NCI-H524 treated with DMSO at 0.1 percent for 48 hours (cell line): Measurements from ENCODE around the gene ZNF14.
"Not testable (repeated sequence)": the region's sequence is repeated elsewhere in the genome, so short reads cannot be mapped to it uniquely, and the experiment has no call there.

Experiments
- DNase-seq: peaks from one replicate; lab custom pipeline; 2025; lab: John Stamatoyannopoulos, UW

The ZNF14 gene

DNA sequence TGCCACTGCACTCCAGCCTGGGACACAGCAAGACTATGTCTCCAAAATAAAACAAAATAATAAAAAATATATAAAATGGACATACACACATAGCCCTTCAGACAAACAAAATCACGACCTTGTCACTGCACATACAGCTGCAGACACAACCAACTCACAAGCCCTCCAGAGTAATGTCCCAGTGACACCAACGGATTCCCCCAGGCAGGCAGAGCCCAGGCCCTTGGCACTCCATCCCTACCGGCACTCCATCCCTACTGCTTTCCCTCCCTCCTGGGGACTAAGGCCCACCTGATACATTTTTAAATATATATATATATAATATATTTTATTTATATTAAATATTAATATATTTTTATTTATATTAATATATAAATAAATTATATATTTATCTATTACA is 45.8 kb downstream of the ZNF14 start:
- DNase-seq = no peak

DNA sequence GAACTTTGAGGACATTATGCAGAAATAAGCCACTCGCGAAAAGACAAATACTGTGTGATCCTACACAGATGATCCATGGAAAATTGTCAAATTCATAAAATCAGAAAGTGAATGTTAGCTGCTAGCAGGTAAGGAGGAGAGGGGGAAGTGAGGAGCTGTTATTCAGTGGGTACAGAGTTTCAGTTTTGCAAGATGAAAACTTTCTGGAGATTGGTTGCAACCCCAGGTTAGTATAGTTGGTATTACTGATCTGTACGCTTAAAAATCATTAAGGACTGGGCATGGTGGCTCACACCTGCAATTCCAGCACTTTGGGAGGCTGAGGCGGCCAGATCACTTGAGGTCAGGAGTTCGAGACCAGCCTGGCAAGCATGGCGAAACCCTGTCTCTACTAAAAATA is 46.3 kb downstream of the ZNF14 start:
- DNase-seq = no peak

DNA sequence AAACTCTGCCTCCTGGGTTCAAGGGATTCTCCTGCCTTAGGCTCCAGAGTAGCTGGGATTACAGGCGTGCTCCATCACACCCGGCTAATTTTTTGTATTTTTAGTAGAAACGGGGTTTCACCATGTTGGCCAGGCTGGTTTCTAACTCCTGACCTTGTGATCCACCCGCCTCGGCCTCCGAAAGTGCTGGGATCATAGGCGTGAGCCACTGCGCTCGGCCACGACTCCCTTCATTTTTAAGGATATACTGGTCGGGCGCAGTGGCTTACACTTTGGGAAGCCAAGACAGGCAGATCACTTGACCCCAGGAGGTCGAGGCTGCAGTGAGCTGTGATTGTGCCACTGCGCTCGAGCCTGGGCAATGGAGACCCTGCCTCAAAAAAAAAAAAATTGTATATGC is 46.8 kb downstream of the ZNF14 start:
- not testable (repeated sequence) for DNase-seq

DNA sequence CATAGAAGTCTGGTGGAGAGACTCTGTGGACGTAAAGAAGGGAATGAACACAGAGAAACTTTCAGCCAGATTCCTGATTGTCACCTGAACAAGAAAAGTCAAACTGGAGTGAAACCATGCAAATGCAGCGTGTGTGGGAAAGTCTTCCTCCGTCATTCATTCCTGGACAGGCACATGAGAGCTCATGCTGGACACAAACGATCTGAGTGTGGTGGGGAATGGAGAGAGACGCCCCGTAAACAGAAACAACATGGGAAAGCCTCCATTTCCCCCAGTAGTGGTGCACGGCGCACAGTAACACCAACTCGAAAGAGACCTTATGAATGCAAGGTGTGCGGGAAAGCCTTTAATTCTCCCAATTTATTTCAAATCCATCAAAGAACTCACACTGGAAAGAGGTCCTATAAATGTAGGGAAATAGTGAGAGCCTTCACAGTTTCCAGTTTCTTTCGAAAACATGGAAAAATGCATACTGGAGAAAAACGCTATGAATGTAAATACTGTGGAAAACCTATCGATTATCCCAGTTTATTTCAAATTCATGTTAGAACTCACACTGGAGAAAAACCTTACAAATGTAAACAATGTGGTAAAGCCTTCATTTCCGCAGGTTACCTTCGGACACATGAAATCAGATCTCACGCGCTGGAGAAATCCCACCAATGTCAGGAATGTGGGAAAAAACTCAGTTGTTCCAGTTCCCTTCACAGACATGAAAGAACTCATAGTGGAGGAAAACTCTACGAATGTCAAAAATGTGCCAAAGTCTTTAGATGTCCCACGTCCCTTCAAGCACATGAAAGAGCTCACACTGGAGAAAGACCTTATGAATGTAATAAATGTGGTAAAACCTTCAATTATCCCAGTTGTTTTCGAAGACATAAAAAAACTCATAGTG is 53.5 kb downstream of the ZNF14 start:
- no peak for DNase-seq

DNA sequence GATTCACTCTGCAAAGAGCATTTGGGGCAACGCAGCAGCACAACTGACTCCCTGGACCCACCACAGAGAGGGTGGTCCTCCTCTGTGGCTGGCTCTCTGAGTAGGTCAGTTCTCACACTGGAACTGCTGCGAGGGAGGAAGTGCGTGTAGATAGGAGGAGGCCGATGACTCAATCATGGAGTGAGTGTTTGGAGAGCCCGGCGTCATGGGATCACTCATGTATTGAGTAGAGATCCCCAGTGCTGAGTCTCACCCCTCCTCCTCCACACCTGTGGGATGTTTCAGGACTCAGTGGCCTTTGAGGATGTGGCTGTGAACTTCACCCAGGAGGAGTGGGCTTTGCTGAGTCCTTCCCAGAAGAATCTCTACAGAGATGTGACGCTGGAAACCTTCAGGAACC is 55.3 kb downstream of the ZNF14 start:
- DNase-seq = no peak

DNA sequence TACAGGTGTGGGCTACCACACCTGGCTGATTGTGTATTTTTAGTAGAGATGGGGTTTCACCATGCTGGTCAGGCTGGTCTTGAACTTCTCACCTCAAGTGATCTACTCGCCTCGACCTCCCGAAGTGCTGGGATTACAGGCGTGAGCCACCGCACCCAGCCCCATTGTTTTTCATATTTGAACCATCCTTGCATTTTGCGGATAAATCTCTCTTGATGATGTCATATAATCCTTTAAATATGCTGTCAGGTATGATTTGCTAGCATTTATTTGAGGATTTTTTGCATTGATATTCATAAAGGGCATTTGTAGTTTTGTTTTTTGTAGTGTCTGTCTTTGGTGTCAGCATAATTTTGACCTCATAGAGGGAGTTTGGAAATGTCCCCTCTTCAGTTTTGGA is 58.6 kb downstream of the ZNF14 start:
- DNase-seq = no peak

DNA sequence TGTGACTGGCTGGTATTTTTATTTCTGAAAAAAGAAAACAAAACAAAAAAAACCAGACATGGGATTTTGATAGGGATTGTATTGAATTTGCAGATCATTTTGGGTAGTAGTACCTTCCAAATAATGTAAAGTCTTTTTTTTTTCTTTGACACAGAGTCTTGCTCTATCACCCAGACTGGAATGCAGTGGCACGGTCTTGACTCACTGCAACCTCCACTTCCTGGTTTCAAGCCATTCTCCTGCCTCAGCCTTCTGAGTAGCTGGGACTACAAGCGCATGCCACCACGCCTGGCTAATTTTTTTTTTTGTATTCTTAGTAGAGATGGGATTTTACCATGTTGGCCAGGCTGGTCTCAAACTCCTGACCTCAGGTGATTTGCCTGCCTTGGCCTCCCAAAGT is 60.1 kb downstream of the ZNF14 start:
- DNase-seq = no peak

DNA sequence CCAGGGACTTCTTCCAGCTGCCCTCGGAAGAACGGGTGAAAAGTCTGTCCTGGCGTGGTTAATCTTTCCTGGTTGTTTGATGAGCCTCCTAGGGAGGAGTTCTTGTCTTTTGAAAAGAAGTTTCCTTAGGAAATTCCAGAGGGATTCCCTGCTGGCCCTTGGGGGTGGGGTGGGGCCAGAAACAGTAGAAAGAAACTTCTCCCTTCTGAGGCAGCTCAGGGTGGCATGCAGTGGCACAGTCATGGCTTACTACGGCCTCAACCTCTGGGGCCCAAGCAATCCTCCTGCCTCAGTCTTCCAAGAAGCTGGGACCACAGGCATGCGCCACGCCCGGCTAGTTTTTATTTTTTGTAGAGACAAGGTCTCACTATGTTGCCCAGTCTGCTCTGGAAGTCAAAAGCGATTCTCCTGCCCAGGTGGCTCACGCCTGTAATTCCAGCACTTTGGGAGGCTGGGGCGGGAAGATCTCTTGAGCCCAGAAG is 62.8 kb downstream of the ZNF14 start:
- DNase-seq = no peak

DNA sequence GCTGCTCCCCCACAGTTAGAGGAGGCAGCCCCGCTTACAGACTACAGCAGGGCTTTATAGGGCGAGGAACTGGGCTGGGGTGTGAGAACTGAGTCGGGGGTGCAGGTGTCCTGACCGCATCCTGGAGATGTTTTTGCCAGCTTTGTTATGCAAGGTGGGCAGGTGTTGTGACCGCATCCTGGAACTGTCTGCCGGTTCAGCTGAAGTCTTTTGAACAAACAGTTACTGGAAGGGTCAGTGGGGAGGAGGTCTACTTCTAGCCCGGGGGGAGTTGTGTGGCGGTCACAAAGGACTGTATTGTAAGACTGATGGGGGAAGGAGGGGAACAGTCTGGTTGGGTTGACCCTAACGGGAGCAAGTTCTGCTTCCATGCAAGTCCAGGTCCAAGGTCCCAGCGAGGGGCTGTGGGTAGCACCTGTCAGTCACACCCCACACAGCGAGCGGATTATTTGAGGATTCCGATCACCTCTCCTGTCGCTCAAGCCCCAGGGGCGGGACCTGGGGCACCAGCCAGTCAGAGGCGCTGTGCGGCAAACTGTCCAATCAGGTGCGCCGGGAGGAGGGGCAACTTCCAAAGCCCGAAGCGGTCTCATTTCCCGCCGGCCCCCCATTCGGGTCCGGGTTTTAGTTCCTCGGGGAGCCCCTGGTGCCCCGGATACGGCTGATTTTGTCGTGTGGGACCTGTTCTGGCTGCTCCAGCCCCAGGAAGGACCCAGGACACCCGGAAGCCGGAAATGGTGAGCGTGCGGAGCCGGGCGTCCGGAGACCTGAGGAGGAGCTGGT is 64.5 kb downstream of the ZNF14 start, which contains the start of gene ZNF101:
TSS of gene ZNF101 (plus strand) at position 610 of the 783 bp plus-strand sequence. CDS start at position 735, 125 bp downstream.
- DNase-seq = peak; percentile 84

DNA sequence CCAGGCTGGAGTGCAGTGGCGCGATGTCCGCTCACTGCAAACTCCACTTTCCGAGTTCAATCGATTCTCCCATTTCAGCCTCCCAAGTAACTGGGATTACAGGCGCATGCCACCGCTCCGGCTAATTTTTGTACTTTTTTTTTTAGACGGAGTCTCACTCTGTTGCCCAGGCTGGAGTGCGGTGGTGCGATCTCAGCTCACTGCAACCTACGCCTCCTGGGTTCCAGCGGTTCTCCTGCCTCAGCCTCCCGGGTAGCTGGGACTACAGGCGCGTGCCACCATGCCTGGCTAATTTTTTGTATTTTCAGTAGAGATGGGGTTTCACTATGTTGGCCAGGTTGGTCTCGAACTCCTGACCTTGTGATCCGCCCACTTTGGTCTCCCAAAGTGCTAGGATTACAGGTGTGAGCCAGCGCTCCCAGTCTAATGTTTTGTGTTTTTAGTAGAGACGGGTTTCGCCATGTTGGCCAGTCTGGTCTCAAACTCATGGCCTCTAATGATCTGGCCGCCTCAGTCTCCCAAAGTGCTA is 67.4 kb downstream of the ZNF14 start:
- not testable (repeated sequence) for DNase-seq

DNA sequence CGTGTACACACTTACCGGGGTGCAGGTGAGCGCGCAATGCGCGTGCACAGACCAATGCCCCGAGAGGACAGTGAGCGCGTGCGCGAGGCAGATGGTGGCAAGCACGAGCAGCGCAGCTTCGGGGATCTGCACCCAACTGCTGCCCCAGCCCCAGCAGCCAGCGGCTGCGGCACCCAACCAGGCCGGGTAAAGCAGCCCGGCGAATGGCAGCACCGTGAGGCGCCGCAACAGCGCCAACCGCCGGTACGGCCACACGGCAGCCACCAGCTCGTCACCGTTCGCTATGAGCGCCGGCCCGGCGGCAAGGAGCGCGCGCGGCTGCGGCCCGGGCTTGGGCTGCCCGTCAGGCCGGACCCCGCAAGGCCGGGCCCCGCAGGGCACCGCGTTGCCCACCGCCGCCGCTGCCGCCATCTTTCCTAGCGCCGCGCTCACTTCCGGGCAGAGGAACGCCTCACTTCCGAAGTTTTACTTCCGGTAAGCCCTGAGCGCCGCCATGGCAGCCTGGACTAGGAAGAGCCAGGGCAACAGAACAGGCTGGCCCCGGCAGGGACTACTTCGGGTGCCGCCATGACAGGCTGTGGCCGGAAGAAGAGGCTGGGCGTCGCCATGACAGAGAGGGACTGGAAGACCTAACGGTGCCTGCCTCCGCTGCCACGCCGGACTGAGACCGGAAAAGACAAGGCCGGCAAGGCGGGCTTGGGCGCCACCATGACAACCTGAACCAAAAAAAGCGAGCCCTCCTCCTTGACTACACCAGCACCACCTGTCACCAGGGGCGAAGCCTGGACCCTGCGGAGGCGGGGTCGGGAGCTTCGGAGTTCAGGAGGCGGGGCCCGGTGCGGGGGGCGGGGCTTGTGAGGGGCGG is 69.4 kb downstream of the ZNF14 start, which contains the start of gene ATP13A1:
TSS of gene ATP13A1 (minus strand) at position 421 of the 865 bp plus-strand sequence. CDS start at position 411, 10 bp downstream.
- DNase-seq = peak; percentile 99

DNA sequence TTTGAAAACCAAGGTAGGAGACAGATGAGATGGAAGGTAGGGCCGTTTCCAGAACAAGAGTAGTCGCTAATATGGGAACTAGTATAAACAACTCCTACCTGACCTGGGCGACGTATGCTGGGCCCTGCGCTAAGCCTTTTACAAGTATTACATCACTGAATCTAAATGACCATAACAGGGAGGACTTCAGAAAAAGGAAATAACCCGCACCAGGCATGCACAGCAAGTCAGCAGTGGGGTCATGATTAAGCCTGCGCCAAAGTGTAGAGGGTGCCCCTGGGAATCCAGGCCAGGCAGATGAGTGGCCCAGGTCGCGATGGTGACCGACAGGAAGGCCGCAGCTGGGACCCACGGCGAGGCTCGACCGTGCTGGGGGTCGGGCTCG is 70.0 kb downstream of the ZNF14 start:
- no peak for DNase-seq

DNA sequence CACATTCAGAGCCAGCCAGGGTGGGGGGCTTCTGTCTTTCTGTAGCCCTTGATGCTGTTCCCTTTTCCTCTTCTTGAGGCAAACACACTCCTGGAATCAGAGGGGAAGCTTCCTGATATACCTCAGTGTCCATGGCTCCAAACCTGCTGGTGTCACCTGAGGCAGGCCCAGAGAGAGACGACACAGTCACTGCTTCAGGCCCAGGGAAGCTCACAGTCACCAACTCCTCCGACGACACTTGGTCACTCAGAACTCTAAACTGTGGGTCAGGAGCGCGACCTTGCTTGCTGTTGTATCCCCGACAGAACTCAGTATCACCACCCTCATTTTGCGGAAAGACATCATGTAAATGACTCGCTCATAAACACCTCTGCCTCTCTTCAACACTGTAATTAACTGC is 70.6 kb downstream of the ZNF14 start:
- DNase-seq = no peak

DNA sequence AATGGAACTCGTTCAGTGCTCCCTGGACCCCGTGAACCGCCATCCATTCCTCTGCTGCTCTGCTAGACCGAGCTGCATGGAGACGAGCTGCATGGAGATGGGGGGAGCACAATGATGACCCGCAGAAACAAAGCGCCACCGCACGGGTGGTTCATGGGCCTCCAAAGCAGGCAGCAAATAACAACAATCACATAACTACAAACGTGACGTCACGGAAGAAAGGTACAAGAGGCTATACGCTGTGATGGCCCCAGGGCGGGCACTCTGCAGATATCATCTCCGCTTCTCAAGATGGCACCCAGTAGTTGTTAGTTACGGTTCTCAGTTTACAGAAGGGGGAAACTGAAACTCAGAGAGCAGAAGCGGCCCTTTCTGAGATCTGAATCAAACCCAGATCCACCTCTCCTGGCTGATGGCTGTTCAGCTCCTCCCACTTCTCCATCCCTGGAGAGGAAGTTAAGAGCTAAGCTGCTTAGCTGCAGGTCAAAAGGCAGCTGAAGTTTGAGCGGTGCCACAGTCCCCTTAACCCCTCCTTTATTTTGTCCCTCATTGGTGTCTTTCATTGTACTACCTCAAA is 71.1 kb downstream of the ZNF14 start:
- DNase-seq = no peak

DNA sequence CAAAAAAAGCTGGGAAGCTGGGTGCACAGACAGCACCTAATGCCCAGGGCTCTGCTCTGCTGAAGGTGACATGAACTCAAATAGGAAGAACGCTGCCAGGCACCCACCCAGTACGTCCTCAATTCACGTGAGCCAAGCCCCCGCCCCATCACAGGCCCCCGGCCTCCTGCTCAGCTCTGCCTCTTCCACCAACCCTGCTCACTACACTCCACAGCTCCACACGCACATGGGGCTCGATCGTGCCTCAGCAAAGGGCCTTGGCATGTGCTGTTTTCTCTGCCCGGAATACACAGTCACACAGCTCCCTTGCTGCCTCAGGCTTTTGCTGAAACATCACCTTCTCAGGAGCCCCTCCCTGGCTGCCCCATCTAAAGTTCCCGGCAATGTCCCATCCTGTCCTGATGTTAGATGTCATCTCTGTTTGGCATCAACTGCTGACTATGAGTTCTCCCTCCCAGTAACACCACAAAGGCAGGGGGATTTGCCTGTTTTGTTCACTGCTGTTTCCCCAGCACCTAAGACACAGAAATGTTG is 71.7 kb downstream of the ZNF14 start:
- no peak for DNase-seq
